HG03159 (cell line): ENCODE results near the gene NRG3.

Experiments
- ATAC-seq: cut with Tn5 transposase; IDR thresholded peaks from one replicate; pipeline ENCODE4 v1.9.1; 2021; ENCODE audit warnings: mild to moderate bottlenecking, moderate library complexity; ENCODE audit not compliant: unreplicated experiment

Gene NRG3

DNA sequence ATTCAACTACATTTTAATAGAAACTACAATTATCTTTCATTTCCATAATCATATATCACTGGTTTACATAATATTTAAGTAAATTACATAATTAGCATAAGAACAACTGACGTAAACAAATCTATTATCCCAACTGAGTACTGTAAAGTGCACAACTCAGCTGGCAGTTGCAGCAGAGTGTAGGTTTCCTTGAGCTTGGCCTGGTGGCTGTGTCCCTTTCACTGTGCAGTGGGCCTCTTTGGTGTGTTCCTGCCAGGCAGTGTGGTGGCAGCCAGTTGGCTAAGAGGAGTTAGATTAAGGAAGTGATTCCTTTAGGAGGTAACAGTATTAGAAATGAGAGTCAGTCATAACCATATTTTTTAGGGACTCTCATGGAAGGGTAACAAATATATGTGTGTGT, 7.0 kb downstream of the NRG3 start:
- no peak for ATAC-seq

DNA sequence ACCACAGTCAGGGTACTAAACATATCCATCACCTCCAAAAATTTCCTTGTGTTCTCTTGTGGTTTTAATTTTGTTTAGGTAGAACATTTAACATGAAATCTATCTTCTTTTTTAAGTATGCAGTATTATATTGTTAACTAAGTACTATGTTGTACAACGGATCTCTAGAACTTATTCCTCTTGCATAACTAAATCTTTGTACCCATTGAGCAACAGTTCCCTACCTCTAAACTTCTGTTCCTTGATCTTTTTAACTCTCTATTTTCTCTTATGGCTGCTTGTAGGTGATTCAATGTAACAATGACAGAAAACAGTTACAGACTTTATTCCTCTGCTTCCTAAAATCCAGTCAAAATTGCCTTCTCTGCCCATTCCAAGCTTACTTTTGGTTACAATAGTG, 9.9 kb downstream of the NRG3 start:
- no peak for ATAC-seq

DNA sequence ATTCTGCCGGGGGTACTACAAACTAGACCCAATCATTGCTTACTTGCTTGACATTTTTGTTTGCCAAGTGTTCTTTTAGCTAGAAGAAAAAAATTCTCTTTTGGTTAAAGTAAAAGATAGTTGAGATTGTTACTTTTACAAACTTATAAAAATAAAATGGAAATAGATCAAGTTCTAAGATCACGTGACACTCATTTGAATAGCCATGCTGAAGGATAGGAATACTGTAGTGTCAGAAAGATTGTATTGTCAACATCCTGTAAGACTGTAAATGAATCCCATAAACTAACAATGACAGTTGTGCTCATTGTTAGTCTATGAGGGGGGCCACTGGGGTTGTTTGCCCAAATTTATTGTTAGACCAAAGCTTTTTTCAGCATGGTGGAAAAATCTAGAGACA, 10.5 kb downstream of the NRG3 start:
- no peak for ATAC-seq

DNA sequence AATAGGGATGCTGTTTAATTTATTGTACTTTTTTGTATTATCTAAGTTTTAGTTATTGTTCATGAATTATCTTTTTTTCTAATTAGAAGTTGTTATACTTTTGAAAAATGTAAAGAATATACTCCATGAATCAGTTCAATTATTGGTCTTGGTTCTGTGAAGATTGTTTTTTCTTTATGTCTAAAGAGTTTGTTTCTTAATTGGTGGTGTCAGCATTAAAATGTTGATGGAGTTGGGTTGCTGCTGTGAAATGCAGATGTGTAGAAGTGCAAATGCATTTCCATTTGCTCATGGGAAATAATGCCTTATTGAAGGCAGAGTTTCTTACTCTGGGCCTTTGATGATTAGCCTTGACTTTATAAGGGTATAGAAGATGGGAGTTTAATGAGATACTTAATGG, 11.9 kb downstream of the NRG3 start:
- ATAC-seq, result no peak

DNA sequence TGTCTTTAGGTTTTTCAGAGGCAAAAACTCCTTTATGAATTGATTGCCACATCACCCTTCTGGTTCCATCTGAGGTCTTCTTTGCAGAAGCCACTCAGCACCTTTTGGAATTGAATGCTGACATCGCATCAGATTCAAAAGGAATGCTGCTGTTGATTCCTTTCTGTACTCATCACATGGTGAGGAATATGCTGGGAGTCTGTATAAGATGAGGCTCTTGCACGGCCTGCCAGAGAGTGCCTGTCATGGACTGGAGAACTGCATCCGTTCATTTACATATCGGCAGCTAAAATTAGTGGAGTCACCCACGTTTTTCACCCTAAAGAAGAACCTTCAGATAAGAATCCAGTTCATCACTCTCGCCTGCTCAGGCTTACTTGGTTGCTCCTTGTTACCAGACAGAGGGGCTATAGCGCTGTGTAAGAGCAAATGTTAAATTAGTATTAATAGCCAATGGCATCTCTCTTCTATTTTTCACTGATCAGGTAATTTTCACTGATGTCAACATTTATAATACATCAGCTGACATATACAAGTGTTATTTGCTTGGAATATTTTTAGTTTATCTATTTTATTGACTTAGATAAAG, 14.3 kb downstream of the NRG3 start:
- no peak for ATAC-seq

DNA sequence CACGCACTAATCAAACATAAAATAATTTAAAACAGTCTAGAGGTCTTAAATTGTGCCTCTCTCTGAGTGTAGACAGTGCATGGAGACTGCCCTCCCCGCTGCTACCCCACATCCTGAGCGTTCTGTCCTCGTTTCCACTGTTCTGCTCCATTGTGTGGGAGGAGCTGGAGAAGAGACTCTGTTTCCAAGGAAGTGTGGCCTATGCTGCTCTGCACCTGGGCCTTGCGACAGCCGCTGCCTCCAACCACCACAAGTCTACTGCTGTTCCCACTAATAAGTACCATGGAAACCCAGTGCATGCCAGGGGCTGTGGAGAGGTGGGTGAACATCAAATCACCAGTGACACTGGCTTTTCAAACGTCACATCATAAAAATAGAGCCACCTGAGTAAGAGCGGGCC, 19.6 kb downstream of the NRG3 start:
- no peak for ATAC-seq

DNA sequence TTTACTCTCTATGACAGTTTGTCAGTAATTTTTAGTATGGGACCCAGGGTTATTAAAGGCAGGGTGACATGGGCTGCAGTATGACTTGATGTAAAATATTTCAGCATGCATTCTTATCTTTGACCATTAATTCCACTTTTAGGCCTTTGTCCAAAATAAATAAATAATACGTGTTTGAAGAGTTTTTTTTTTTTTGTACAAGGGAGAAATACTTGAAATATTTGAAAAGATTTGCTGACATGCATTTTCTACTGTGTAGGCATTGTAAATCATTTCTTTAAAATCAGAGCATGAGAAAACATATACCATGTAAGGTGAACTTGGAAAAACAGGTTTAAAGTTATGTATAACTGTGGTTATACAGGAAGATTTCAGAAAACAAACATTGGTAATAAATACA, 23.5 kb downstream of the NRG3 start:
- no peak for ATAC-seq

DNA sequence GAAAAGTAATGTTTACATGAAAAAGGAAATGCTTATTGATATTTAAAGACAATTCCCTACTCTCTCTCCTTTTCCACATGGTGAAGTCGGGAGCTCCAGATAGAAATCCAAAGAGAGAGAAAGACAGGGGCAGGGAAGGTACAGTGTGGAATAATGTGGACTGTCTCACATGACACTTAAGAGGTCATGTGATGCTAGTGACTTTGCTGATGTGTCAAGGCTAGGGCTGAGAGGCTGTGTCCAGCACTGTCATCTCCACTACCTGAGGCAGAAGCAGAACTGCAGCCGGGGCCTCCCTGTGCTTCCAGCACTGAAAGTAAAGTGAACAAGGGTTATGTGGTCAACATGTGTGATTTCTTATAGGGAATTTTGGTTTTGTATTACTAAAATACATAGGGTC, 26.0 kb downstream of the NRG3 start:
- no peak for ATAC-seq

DNA sequence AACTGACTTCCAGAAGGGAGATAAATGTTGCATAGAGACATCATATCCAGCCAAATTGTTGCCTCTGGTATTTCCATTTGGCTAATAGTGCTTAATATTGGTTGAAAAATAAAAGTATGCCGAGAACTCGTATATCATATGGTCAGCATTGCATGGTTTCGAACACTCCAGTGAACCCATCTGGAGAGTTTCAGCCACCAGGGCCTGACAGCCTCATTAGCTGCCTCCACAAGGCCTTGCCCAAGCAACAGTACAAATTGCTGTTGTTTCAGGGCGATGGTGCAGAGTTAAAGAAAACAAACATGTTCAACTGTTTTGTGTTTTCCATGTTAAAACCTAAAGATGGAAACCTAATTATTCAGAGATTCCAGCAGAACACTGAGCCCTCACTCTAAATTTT, 28.5 kb downstream of the NRG3 start:
- no peak for ATAC-seq

DNA sequence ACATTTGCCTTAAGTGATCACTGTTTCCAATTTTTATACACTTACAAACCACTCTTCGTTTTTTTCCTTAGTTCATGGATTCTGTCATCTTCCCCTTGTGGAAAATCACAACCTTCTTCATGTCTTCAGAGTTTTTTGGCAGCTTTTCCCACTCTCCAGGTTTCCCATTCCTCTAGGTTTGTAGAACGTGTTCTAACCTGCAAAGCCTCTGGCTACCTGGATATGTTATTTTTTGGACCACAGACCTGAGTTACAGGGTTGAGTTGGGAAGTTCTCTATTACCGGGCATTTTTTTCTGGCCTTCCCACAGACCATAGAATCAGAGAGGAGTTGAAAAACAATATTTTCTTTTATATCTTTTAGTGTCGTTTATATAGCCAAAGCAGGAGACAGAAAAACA, 30.2 kb downstream of the NRG3 start:
- ATAC-seq, result no peak

DNA sequence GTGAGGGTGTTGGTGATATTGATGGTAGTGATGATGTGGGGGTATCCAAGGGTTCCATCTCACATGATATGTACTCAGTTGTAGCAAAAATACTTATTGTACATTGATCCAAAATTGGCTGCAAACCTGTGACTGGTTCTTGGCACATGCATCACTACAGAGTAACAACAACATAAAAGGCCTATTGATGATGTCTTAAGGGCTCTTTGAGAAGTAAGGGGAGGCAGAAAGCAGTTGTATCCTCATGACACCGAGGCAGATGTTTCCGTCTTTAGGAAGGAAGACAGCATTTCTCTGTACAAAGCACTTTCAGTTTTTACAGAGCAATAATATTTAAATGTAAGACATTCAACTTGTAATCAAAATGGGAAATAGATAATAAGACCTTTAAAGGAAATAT, 34.5 kb downstream of the NRG3 start:
- no peak for ATAC-seq

DNA sequence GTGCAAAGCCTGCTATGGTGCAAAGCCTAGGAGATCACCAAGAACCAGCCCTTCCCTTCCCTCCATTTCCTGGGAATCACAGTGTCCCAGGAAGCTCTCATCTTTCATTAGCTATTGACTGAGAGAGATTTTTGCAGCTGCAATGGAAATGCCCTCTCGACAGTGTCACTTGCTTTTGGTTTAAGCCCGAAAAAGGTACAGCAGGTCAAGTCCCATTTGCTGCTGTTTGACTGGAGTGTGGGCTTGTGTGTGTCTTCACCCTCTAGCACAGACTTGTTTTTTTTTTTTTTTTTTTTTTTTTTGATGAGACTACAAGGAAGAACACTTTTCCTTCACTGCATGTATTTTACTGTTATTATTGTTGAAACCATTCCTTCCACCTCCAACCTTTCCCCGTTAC, 36.3 kb downstream of the NRG3 start:
- no peak for ATAC-seq

DNA sequence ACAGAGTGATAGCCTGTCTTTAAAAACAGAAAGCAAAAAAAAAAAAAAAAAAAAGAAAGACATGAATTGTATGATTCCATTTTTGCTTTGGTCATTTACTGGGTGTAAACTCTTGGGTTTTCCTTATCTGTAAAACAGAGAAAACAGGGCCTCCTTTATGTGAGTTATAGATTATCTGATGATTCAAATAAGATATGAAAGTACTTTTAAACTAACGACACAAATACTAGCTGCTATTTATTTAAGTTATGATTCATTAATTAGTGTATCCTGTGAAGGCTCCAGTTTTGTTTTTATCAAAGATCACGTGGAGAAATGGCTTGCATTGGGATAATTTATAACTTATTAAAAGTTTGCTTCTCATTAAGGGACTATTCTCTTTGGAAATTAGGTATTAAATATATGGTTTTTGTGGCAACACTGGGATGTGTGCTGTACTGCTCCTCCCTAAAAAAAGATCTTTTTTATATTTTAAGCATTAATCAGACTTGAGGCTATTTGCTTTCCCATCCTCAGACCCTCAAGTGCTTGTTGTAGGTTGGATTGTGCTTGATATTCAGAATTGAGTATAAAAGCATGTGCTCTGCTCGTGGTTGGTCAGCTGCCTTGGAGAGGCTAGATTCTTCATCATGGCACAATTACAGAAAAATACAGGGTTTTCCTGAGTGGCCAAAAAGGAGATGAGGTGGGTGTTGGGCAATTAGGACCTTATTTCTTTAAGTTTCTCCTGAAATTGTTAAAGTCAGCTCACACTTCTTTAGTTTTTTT, 39.9 kb downstream of the NRG3 start:
- no peak for ATAC-seq

DNA sequence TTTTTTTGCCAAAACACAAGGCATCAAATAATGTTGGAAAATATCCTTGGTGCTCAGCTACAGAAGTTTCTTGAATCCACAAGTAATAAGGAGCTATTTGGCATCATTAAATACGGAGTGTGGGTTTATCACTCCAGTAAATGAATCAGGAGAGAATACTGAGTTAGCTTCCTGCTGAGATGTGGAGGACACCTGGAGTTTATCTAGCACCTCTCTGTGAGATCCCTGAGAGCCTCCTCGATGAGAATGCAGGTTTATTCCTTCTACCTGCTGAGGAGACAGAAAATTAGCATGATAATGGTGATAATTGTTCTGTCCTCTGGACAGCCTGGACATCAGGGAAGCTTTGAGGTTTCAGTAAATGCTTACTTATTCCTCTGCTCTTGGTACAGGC, 40.5 kb downstream of the NRG3 start:
- no peak for ATAC-seq

DNA sequence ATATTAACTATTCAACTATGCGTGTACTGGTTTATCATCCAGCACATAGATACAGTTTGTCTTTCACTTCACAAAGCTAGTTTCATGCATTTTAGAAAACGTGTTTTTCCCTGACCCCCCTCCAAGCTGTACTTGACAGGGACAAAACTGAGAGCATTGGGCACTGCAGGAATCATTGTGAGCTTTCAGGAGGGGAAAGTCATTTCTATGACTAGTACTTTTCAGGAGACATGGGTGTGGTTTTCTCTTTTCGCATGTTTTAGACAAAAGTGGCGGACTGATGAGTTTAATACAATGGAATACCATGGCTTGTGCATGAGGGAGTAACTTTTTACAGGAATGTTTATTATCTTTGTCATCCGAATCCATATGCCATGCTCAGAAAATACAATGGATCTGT, 42.7 kb downstream of the NRG3 start:
- ATAC-seq, result no peak

DNA sequence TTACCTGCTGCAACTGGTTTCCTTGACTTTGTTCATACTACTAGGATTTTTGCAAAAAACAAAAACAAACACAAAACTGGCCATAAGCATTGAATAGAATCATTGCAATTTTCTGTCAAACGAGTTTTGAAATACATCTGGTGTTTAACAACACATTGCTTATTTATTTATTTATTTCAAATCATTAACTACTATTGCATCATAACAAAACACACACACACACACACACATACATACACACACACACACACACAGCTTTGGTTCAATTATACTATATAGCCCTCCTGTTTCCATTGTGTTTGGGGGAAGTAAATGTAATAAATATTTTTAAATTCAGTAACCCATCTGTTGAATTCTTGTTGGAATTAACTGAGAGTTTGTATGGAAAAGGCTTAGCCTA, 43.8 kb downstream of the NRG3 start:
- ATAC-seq, result no peak

DNA sequence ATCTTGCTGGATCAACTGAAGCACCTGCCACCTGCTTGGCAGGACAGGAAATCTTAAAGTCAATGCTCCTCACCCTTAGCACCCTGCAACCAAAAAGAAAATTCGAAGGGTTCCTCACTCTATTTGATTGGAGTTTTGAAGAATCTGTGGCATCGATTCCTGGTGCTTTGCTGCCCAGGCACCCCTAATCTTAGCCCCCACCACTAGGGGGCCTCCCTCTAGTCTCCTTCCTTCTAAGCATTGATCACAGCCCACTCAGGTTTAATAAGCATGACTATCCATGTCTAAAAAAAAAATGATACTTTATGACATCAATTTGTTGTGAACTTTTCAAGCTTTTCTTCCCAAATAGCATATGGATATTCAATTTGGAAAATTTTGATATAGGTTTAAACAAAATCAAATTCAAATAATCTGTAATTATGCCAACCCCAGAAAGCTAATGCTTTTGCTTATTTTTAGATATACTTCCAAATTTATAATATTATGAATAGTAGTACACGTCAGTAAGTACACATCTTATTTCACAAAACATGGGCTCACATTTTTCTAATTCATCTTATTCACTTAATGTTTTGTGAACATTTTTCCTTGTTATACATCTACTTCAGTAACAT, 45.3 kb downstream of the NRG3 start:
- ATAC-seq, result no peak

DNA sequence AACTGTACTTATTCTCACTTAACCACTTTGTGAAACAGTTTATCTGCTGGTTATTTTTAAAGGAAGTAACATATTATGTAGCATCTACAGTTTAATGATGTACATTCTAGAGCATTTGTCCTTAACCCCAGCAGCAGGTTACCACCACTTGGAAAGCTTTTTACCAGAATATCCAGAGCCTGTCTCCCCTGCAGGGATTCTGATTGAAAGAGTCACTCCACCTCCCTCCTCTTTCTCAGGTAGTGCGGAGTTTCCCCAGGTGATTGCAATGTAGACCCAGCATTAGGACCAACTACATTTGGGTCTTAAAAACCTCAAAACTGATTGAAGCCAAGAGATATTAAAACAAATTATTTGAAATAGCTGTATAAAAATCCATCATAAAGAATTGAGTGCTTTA, 53.1 kb downstream of the NRG3 start:
- no peak for ATAC-seq

DNA sequence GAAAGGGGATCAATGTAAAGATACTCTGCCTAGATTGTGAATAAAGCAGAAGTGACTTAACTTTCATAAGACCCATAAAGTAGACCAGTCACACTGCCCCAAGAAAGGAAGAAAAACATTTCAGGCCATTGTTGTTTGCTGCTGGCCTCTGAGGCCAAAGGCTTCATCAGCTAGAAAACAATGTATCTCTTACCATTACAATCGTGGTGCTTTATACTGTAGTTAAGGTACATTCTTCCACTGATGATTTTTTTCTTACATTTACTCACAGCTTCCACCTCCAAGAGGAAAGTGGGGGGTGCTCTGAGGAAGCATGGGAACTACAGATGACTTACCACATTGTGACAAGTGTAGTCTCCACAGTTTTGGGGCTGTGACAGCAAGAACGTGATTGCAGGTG, 68.6 kb downstream of the NRG3 start:
- no peak for ATAC-seq

DNA sequence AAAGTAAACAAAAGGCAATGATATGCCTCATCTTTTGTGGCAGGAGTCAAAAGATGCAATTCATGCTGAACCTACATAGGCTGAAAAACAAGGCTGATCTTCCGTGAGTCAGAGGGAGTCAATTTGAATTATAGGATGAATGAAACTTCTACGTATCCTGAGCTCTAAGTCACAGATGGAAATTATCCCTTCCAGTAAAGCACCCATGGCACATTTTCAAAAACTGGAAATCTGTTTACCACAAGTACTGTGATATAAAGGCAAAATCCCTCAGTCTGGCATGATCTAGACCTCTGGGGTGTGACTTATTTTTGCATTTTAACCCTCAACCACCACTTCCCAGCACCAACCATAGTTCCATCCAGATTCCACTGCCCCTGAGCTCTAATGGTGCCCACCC, 69.6 kb downstream of the NRG3 start:
- no peak for ATAC-seq

DNA sequence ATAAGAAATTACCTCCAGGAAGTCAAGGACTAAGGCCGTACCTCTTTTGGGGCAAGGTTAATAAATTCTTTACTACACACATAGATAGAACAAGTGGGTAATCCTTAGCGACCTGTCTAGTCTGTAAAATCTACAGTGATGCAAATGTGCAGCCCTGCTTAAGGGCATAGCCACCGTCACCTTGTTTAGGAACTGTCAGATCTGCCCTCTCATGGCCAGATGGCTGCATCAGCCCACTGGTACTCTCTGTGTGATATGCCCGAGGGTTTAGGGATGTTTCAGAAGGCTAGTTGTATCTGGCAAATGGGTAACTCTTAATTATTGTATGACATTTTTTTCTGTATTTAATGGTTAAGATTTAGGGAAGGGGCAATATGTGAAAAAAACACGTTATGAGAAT, 74.3 kb downstream of the NRG3 start:
- no peak for ATAC-seq

DNA sequence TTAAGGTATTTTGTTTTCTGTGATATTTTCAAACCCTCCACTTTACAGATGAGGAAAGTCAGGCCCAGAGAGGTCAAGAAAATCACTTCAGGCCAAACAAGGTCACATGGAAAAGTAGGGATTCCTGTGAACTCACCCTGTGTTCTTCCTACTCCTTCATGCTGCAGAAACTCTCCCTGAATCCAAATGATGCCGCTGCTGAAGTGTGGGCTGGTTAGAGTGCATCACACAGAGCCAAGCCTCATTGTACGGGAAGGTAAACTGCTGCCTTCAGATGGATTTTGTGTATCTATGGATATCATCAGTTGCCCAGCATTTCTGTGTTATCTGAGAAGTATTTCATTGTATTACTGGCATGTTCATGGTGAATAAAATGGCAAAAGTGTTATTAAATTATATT, 75.4 kb downstream of the NRG3 start:
- ATAC-seq, result no peak

DNA sequence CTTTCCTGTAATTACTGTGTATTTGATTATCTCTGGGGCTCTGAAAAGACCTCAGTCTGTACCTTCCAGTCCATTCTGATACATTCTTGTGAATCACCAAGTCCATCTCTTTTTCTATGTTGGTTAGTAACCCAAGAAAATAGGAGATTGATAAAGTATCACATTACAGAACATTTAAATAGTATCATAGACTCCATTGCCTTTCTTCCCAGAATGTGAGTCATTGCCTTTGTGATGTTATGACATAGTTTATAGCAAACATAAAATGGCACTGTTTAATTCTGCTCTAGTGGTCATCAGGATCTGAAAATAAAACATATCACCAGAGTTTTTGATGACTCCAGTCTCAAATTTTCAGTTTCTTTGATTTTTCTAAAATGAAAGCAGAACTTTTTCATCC, 78.4 kb downstream of the NRG3 start:
- no peak for ATAC-seq
